HCT116 (cell line): Measurements from ENCODE around the gene CDK5RAP2. TPM values are rescaled to one million over a fixed set of nuclear protein-coding genes. Genes with fewer than 3 reads are reported as not detected.

Experiments
- ATAC-seq: fragments of 200-7000 bp; cut with Tn5 transposase; 2 replicates; pipeline ENCODE4 v1.9.1; 2020; ENCODE audit warnings: mild to moderate bottlenecking, moderate library complexity
- BruUV-seq: library from RNA; stranded (reverse); fragments of 400-500 nt; replicated peaks from 2 replicates; lab custom pipeline; 2021; lab: Mats Ljungman, UMichigan
- CTCF ChIA-PET: fragments of 300-600 bp; sonication (Branson Sonifier 250); formaldehyde crosslinking; loops from one replicate; lab custom pipeline; 2021; ENCODE audit warnings: antibody characterized with exemption; lab: Charles Lee
- POLR2A ChIA-PET: fragments of 300-600, 350-600 bp; sonication (Branson Sonifier 250); formaldehyde crosslinking; loops from one replicate; lab custom pipeline; 2021; ENCODE audit warnings: antibody characterized with exemption; lab: Charles Lee
- RAD21 ChIA-PET, 2 experiments: fragments of 300-600 bp; sonication (Branson Sonifier 250); formaldehyde crosslinking; loops; one replicate each; lab custom pipeline; 2023; ENCODE audit warnings: low total read pairs in 2 of 2; ENCODE audit not compliant: uncharacterized antibody in 2 of 2, unreplicated experiment in 2 of 2, low non-redundant PET in 1 of 2; lab: Charles Lee
- DNase-seq: peaks from one replicate; pipeline ENCODE4 v3.0.0-alpha.2; 2010; ENCODE audit warnings: low read depth, low spot score
- H2AFZ ChIP-seq: fragments of 200-600 bp; shearing (Covaris generic), sonication (generic); 2 replicates; pipeline ENCODE4 v1.6.1; 2017; ENCODE audit warnings: low read depth, mixed run types, mixed read lengths, antibody characterized with exemption, low read length; ENCODE audit not compliant: poor library complexity, severe bottlenecking
- H3K27ac ChIP-seq: 2 replicates; pipeline ENCODE4 v1.5.1; 2012; ENCODE audit warnings: low read depth, low read length
- H3K27me3 ChIP-seq: fragments of 200-600 bp; sonication (generic); 2 replicates; pipeline ENCODE4 v1.6.1; 2016; ENCODE audit warnings: mixed run types, low read length, mixed read lengths; ENCODE audit not compliant: insufficient read depth
- H3K36me3 ChIP-seq, 2 experiments: fragments of 200-500 bp in 1 of 2; fragments of 200-600 bp in 1 of 2; sonication (Bioruptor generic) in 1 of 2; sonication (generic) in 1 of 2; 2 replicates each; pipeline versions ENCODE4 v1.5.1 to v1.6.1; 2014 to 2016; ENCODE audit warnings: low read length in 2 of 2, inconsistent platforms in 1 of 2, mixed read lengths in 1 of 2, mixed run types in 1 of 2; ENCODE audit not compliant: insufficient read depth in 2 of 2, control insufficient read depth in 1 of 2
- H3K4me1 ChIP-seq, 2 experiments: fragments of 200-600 bp in 1 of 2; sonication (generic) in 1 of 2; 2 replicates each; pipeline versions ENCODE4 v1.5.1 to v1.6.1; 2012 to 2017; ENCODE audit warnings: low read length in 2 of 2, inconsistent platforms in 1 of 2, mild to moderate bottlenecking in 1 of 2, mixed read lengths in 1 of 2, mixed run types in 1 of 2, moderate library complexity in 1 of 2; ENCODE audit not compliant: insufficient read depth in 2 of 2, control insufficient read depth in 1 of 2
- H3K4me2 ChIP-seq: fragments of 200-600 bp; sonication (generic); 2 replicates; pipeline ENCODE4 v1.6.1; 2017; ENCODE audit warnings: mixed run types, low read length, mixed read lengths
- H3K4me3 ChIP-seq, 2 experiments: fragments of 200-600 bp in 1 of 2; sonication (generic) in 1 of 2; replicated peaks in 1 of 2; 2 replicates each; pipeline ENCODE4 v1.5.1; 2011 to 2016; ENCODE audit warnings: low read length in 2 of 2, control low read depth in 1 of 2, low read depth in 1 of 2, mild to moderate bottlenecking in 1 of 2, mixed read lengths in 1 of 2, mixed run types in 1 of 2
- H3K79me2 ChIP-seq: fragments of 200-600 bp; sonication (generic); 2 replicates; pipeline ENCODE4 v1.6.1; 2017; ENCODE audit warnings: mild to moderate bottlenecking, mixed run types, low read length, moderate library complexity, mixed read lengths; ENCODE audit not compliant: insufficient read depth
- H3K9ac ChIP-seq: fragments of 200-600 bp; sonication (generic); 2 replicates; pipeline ENCODE4 v1.6.1; 2016; ENCODE audit warnings: low read length, mixed read lengths
- H3K9me2 ChIP-seq: fragments of 200-600 bp; sonication (generic), shearing (Covaris generic); 2 replicates; pipeline ENCODE4 v1.6.1; 2017; ENCODE audit warnings: mixed run types, mild to moderate bottlenecking, moderate library complexity; ENCODE audit not compliant: insufficient read depth
- H3K9me3 ChIP-seq, 2 experiments: fragments of 200-500 bp in 1 of 2; fragments of 200-600 bp in 1 of 2; sonication (Bioruptor generic) in 1 of 2; sonication (generic) in 1 of 2; 2 replicates each; pipeline ENCODE4 v1.6.1; 2014 to 2017; ENCODE audit warnings: low read length in 2 of 2, mixed read lengths in 2 of 2, inconsistent platforms in 1 of 2, low read depth in 1 of 2, mild to moderate bottlenecking in 1 of 2, mixed run types in 1 of 2, moderate library complexity in 1 of 2; ENCODE audit not compliant: control insufficient read depth in 1 of 2, insufficient read depth in 1 of 2
- H4K20me1 ChIP-seq: fragments of 200-600 bp; sonication (generic), shearing (Covaris generic); 2 replicates; pipeline ENCODE4 v1.6.1; 2017; ENCODE audit warnings: mixed run types, mild to moderate bottlenecking, moderate library complexity; ENCODE audit not compliant: insufficient read depth
- JUND ChIP-seq: IDR thresholded peaks from 2 replicates; pipeline ENCODE4 v1.6.1; 2012
- TCF7L2 ChIP-seq: IDR thresholded peaks from 2 replicates; pipeline ENCODE4 v1.7.0; 2011; ENCODE audit warnings: borderline replicate concordance, inconsistent platforms; ENCODE audit not compliant: insufficient read depth, insufficient read length; ENCODE audit errors: extremely low read depth
- ZFX ChIP-seq: fragments of 450-650 bp; IDR thresholded peaks from 2 replicates; pipeline ENCODE4 v1.6.1; 2017
- intact Hi-C: fragments of 100-400 bp; cut with micrococcal nuclease; formaldehyde crosslinking; loops from 2 replicates; pipeline ENCODE4 v1.10.0; 2022
- total RNA-seq: library from RNA; stranded (reverse); gene quantifications from one replicate; pipeline ENCODE4 v1.2.1, GENCODE V29; 2021; ENCODE audit not compliant: unreplicated experiment

The CDK5RAP2 gene
- total RNA-seq, 1 experiment from 2014 or later = 56.2 TPM

GRCh38 chr9:120626512-120626911 lies 46.5 kb upstream of the CDK5RAP2 start:
- TF ChIP-seq ZFX (no peak), TCF7L2 (no peak)
- Histone ChIP-seq H3K4me1 (peaks cover 0 to 17% of the 10 kb centered on the region in 2 experiments; a peak in 2 of 4 replicates), H3K9ac (no peak overlapping the region), H4K20me1 (no peaks in the 10 kb centered on the region), H3K27ac (no peak overlapping the region), H3K36me3 (no peaks in the 10 kb centered on the region), H3K79me2 (no peaks in the 10 kb centered on the region), H3K9me2 (no peaks in the 10 kb centered on the region), H3K4me2 (no peak overlapping the region), H2AFZ (no peak overlapping the region), H3K4me3 (no peak overlapping the region), H3K9me3 (no peaks in the 10 kb centered on the region), H3K27me3 (no peaks in the 10 kb centered on the region)
- DNase-seq (no peak), ATAC-seq (no peak)
- POLR2A ChIA-PET = interaction anchor here (0.6 kb wide), 1 partner anchor 14 kb away, joined by 3 read pairs; no protein-coding TSS in a partner anchor
- BruUV-seq = no TSS peak
- CTCF ChIA-PET = no interaction called here
- RAD21 ChIA-PET = no interaction called here
- intact Hi-C loops = loop anchor here (10.0 kb wide), 1 partner anchor 428 kb away; the partner anchor contains the start of gene C5

DNA sequence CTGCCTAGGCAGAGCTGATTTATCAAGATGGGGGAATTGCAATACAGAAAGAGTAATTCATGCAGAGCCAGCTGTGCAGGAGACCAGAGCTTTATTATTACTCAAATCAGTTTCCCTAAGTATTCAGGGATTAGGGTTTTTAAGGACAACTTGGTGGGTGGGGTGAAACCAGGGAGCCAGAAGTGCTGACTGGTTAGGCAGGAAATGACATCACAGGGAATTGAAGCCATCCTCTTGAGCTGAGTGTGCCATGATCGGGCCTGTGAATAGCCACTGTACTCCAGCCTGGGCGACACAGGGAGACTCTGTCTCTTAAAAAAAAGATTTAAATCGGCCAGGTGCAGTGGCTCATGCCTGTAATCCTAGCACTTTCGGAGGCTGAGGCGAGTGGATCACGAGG lies 45.3 kb upstream of the CDK5RAP2 start:
- RAD21 ChIA-PET = no interaction called here

More for the DNA sequence above, 45.3 kb upstream of the CDK5RAP2 start:
- intact Hi-C loops = loop anchor here (10.0 kb wide), 1 partner anchor 430 kb away; the partner anchor contains the start of gene C5
- Histone ChIP-seq H3K79me2 (no peaks in the 10 kb centered on the region), H4K20me1 (no peaks in the 10 kb centered on the region), H2AFZ (no peak overlapping the region), H3K4me3 (no peak overlapping the region), H3K9me2 (no peaks in the 10 kb centered on the region), H3K9ac (no peak overlapping the region), H3K27me3 (no peaks in the 10 kb centered on the region), H3K36me3 (no peaks in the 10 kb centered on the region), H3K4me1 (peaks cover 0 to 17% of the 10 kb centered on the region in 2 experiments; a peak in 2 of 4 replicates), H3K9me3 (no peaks in the 10 kb centered on the region), H3K4me2 (no peak overlapping the region), H3K27ac (no peak overlapping the region)
- no TSS peak for BruUV-seq
- CTCF ChIA-PET = interaction anchor here (0.9 kb wide), 1 partner anchor 13 kb away, joined by 3 read pairs; no protein-coding TSS in a partner anchor
- ATAC-seq (no peak), DNase-seq (no peak)
- POLR2A ChIA-PET = no interaction called here
- no peak for TF ChIP-seq JUND
- no peak for TF ChIP-seq ZFX
